COLO829 (cell line): ENCODE measurements around the gene PAEP.

Source experiments
- DNase-seq: peaks from one replicate; pipeline ENCODE4 v3.0.0; 2012; ENCODE audit warnings: low spot score

PAEP gene

GRCh38 chr9:135551031-135551430 is 10.5 kb upstream of the PAEP start:
- DNase-seq: no peak

GRCh38 chr9:135551456-135551855 is 10.1 kb upstream of the PAEP start:
- no peak for DNase-seq

GRCh38 chr9:135552021-135552697 is 9.4 kb upstream of the PAEP start:
- no peak for DNase-seq

GRCh38 chr9:135552698-135553171 is 8.8 kb upstream of the PAEP start:
- DNase-seq: no peak

- peak; percentile 28 for DNase-seq
Measured at GRCh38 chr9:135554718-135555117, 6.8 kb upstream of the PAEP start.

GRCh38 chr9:135555203-135555602 is 6.4 kb upstream of the PAEP start:
- DNase-seq: no peak

- no peak for DNase-seq
Measured at GRCh38 chr9:135555910-135556309, 5.6 kb upstream of the PAEP start.

GRCh38 chr9:135559606-135560005 is 1.9 kb upstream of the PAEP start:
- DNase-seq: no peak

GRCh38 chr9:135562235-135562745 is 734 bp downstream of the PAEP start:
- no peak for DNase-seq

- DNase-seq: no peak
Measured at GRCh38 chr9:135563039-135563476, 1.5 kb downstream of the PAEP start.

- DNase-seq: no peak
Measured at GRCh38 chr9:135563858-135564257, 2.3 kb downstream of the PAEP start.

GRCh38 chr9:135565141-135565628 is 3.6 kb downstream of the PAEP start:
- no peak for DNase-seq

GRCh38 chr9:135565636-135566035 is 4.1 kb downstream of the PAEP start:
- no peak for DNase-seq

GRCh38 chr9:135566552-135566951 is 5.0 kb downstream of the PAEP start:
- DNase-seq: no peak

- DNase-seq: no peak
Measured at GRCh38 chr9:135567311-135567710, 5.8 kb downstream of the PAEP start.

GRCh38 chr9:135568026-135568425 is 6.5 kb downstream of the PAEP start:
- DNase-seq: no peak

GRCh38 chr9:135570456-135570855 is 8.9 kb downstream of the PAEP start:
- no peak for DNase-seq

- DNase-seq: no peak
Measured at GRCh38 chr9:135572233-135572632, 10.7 kb downstream of the PAEP start.

GRCh38 chr9:135573124-135573523 is 11.6 kb downstream of the PAEP start:
- DNase-seq: no peak

- DNase-seq: no peak
Measured at GRCh38 chr9:135574331-135574730, 12.8 kb downstream of the PAEP start.

GRCh38 chr9:135574943-135575342 is 13.4 kb downstream of the PAEP start:
- DNase-seq: no peak

- DNase-seq: no peak
Measured at GRCh38 chr9:135575995-135576631, 14.6 kb downstream of the PAEP start.

- no peak for DNase-seq
Measured at GRCh38 chr9:135577256-135577655, 15.7 kb downstream of the PAEP start.
